Endodermal cell (in vitro differentiated cells): ENCODE data around the gene PITPNM1. TPM values are rescaled to one million over a fixed set of nuclear protein-coding genes. Genes with fewer than 3 reads are reported as not detected.
"Not testable (repeated sequence)": the region's sequence is repeated elsewhere in the genome, so short reads cannot be mapped to it uniquely, and the experiment has no call there.

Experiments used
- DNase-seq: peaks from one replicate; pipeline ENCODE4 v3.0.0-alpha.2; 2017
- H3K27ac ChIP-seq: 2 replicates; pipeline ENCODE4 v1.5.1; 2013; ENCODE audit warnings: mild to moderate bottlenecking, low read depth, low read length, moderate library complexity
- H3K27me3 ChIP-seq: 2 replicates; pipeline ENCODE4 v1.6.1; 2013; ENCODE audit warnings: mild to moderate bottlenecking, low read length, moderate library complexity; ENCODE audit not compliant: insufficient read depth, control insufficient read depth, poor library complexity, severe bottlenecking
- H3K36me3 ChIP-seq: 2 replicates; pipeline ENCODE4 v1.7.0; 2013; ENCODE audit warnings: mild to moderate bottlenecking, low read length, moderate library complexity; ENCODE audit not compliant: control insufficient read depth, insufficient read depth
- H3K4me1 ChIP-seq: one replicate; pipeline ENCODE4 v1.7.0; 2013; ENCODE audit warnings: low read length; ENCODE audit not compliant: control insufficient read depth, insufficient read depth
- H3K4me3 ChIP-seq: 2 replicates; pipeline ENCODE4 v1.5.1; 2013; ENCODE audit warnings: mild to moderate bottlenecking, low read length, moderate library complexity
- H3K9ac ChIP-seq: 2 replicates; pipeline ENCODE4 v1.6.1; 2013; ENCODE audit warnings: mild to moderate bottlenecking, low read length, moderate library complexity; ENCODE audit not compliant: poor library complexity, severe bottlenecking; ENCODE audit errors: extremely low read depth
- H3K9me3 ChIP-seq: 2 replicates; pipeline ENCODE4 v1.6.1; 2013; ENCODE audit warnings: mild to moderate bottlenecking, low read length, moderate library complexity; ENCODE audit not compliant: control insufficient read depth
- H3K27ac Mint-ChIP-seq: 2 replicates; pipeline ENCODE4 v1.8.0; 2020; ENCODE audit warnings: mixed read lengths
- H3K27me3 Mint-ChIP-seq: 2 replicates; pipeline ENCODE4 v1.8.0; 2021; ENCODE audit warnings: mild to moderate bottlenecking, mixed read lengths; ENCODE audit not compliant: insufficient read depth
- H3K36me3 Mint-ChIP-seq: 2 replicates; pipeline ENCODE4 v1.8.0; 2020; ENCODE audit warnings: low read depth, mixed read lengths
- H3K4me1 Mint-ChIP-seq: 2 replicates; pipeline ENCODE4 v1.8.0; 2020; ENCODE audit warnings: mixed read lengths
- H3K4me3 Mint-ChIP-seq: 2 replicates; pipeline ENCODE4 v1.8.0; 2020; ENCODE audit warnings: mild to moderate bottlenecking, moderate library complexity, mixed read lengths
- H3K9me3 Mint-ChIP-seq: 2 replicates; pipeline ENCODE4 v1.8.0; 2020; ENCODE audit warnings: mild to moderate bottlenecking, mixed read lengths
- WGBS, 2 experiments: methylation state at CpG; one replicate each; pipeline versions ENCODE4 v1.1.5 to v1.1.7; 2013; ENCODE audit warnings: missing lambda C conversion rate in 2 of 2, mixed read lengths in 1 of 2; ENCODE audit not compliant: insufficient coverage in 1 of 2, insufficient read length in 1 of 2; 5-methylcytosine and 5-hydroxymethylcytosine counted together
- long read RNA-seq, 4 experiments: library from polyadenylated mRNA in 2 of 4; library from RNA in 1 of 4; library from capped mRNA in 1 of 4; stranded (forward) in 3 of 4; unstranded in 1 of 4; transcript quantifications; one replicate each; pipeline ENCODE4 v2.0.0, GENCODE V29; 2020 to 2021; ENCODE audit warnings: inconsistent platforms in 1 of 4
- polyA plus RNA-seq, 2 experiments: library from polyadenylated mRNA; stranded (reverse); fragments of 50-300 nt; gene quantifications; one replicate each; pipeline ENCODE4 v1.2.3, GENCODE V29; 2013
- total RNA-seq, 2 donors: library from RNA; stranded (reverse); fragmentation: NEBNext Ultra II Directional in 1 of 2; extraction: Animal tissue kit (Norgen Biotek cat#: 25700) in 1 of 2; gene quantifications; 2 replicates in 1 of 2; 3 replicates in 1 of 2; pipeline ENCODE4 v1.2.1, GENCODE V29; 2021
- TF ChIP-seq, protein P1 (sequence below): fragments of 200-600 bp; sonication (generic); conservative IDR thresholded peaks from 2 replicates; pipeline ENCODE4 v1.5.0; 2021; ENCODE audit warnings: antibody characterized with exemption, mild to moderate bottlenecking

The PITPNM1 gene
- total RNA-seq: 100 to 1,000 TPM in 1 of 2 donors, 10 to 100 TPM in 1; 94.6 to 104 TPM
- 39.0 TPM for polyA plus RNA-seq (2013, experiment 1 of 2)
- 38.2 TPM for polyA plus RNA-seq (2013, experiment 2 of 2)
- long read RNA-seq, experiment 1, partial matches to known transcripts: 22 of 32 reads
- long read RNA-seq, experiment 1, other reads (novel, unspliced or antisense): 10 of 32 reads
- long read RNA-seq, experiment 2, full-length matches to known transcripts: 97 of 158 reads
- long read RNA-seq, experiment 2, partial matches to known transcripts: 23 of 158 reads
- long read RNA-seq, experiment 2, other reads (novel, unspliced or antisense): 38 of 158 reads
- long read RNA-seq, experiment 3, partial matches to known transcripts: 69 of 84 reads
- long read RNA-seq, experiment 3, other reads (novel, unspliced or antisense): 15 of 84 reads
- long read RNA-seq, experiment 4: 0 reads

DNA sequence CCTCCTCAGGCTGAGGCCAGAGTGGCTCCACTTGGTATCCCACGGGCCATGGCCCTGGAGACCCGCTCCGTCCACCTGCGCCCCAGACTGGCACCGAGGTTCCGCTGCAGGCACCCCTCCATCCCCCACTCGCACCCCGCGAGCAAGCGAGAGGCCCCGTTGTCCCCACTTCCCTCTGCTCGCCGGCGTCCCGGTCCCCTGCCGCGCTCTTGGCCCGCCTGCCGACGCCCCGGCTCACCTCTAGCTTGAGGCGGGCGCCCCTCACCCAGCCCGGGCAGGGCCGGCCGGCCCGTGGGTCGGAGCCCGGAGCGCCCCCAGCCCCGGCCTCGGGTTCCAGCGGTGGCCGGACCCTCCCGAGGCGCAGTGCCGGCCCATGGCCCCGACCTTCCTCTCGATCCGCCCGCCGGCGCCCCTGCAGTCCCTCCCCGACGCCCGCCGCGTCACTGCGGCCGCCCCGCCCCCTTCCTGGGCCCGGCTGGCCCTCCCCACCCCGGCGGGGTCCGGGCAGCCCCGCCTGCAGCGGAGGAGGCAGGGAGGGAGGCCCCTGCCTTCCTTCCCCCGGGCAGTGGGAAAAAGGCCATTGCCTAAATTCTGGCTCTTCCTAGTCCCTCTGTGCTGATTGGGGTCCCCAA lies at the start of gene PITPNM1:
TSS of gene PITPNM1 (minus strand) at position 414 of the 632 bp plus-strand sequence. CDS start 1,183 bp downstream, outside the sequence.
- peaks cover 35% of the 10 kb centered on the region for H3K36me3 ChIP-seq
- H3K27me3 Mint-ChIP-seq: peaks cover 7% of the 10 kb centered on the region
- peaks cover 12% of the 10 kb centered on the region for H3K4me1 ChIP-seq
- peak; percentile 89 for DNase-seq
- H3K27ac ChIP-seq: peak within 1 kb of the TSS; percentile 70
- WGBS, 2 experiments: 1% methylated on average over 18 to 58 of the region's 58 CpGs
- H3K4me3 Mint-ChIP-seq: peak within 1 kb of the TSS; percentile 85
- H3K9ac ChIP-seq: peak within 1 kb of the TSS; percentile 66
- TF ChIP-seq, protein P1, sequence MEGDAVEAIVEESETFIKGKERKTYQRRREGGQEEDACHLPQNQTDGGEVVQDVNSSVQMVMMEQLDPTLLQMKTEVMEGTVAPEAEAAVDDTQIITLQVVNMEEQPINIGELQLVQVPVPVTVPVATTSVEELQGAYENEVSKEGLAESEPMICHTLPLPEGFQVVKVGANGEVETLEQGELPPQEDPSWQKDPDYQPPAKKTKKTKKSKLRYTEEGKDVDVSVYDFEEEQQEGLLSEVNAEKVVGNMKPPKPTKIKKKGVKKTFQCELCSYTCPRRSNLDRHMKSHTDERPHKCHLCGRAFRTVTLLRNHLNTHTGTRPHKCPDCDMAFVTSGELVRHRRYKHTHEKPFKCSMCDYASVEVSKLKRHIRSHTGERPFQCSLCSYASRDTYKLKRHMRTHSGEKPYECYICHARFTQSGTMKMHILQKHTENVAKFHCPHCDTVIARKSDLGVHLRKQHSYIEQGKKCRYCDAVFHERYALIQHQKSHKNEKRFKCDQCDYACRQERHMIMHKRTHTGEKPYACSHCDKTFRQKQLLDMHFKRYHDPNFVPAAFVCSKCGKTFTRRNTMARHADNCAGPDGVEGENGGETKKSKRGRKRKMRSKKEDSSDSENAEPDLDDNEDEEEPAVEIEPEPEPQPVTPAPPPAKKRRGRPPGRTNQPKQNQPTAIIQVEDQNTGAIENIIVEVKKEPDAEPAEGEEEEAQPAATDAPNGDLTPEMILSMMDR: no peak
- H3K36me3 Mint-ChIP-seq: peaks cover 25% of the 10 kb centered on the region
- H3K27ac Mint-ChIP-seq: peak within 1 kb of the TSS; percentile 91
- peaks cover 23% of the 10 kb centered on the region for H3K4me1 Mint-ChIP-seq
- no peaks in the 10 kb centered on the region for H3K9me3 Mint-ChIP-seq
- H3K4me3 ChIP-seq: peak within 1 kb of the TSS; percentile 88
- peaks cover 1% of the 10 kb centered on the region for H3K27me3 ChIP-seq
- H3K9me3 ChIP-seq: no peaks in the 10 kb centered on the region

DNA sequence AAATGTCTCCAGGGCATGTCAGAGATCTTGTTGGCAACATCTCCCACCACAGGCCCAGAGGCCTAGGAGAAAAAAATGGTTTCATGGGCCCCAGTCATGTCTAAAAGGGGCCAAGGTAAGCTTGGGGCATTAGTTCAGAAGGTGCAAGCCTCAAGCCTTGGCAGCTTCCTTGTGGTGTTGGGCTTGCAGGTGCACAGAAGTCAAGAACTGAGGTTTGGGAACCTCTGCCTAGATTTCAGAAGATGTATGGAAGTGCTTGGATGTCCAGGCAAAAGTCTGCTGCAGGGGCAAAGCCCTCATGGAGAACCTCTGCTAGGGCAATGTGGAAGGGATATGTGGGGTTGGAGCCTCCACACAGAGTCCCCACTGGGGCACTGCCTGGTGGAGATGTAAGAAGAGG lies 46.5 kb upstream of the PITPNM1 start:
- not testable (repeated sequence) for H3K9ac ChIP-seq, H3K36me3 Mint-ChIP-seq, H3K4me3 ChIP-seq, H3K4me1 ChIP-seq, H3K27ac Mint-ChIP-seq, DNase-seq, H3K4me1 Mint-ChIP-seq, H3K36me3 ChIP-seq, H3K27me3 ChIP-seq, H3K27me3 Mint-ChIP-seq, H3K27ac ChIP-seq, H3K4me3 Mint-ChIP-seq
- H3K9me3 ChIP-seq: peaks cover 26% of the 10 kb centered on the region
- H3K9me3 Mint-ChIP-seq: peaks cover 33% of the 10 kb centered on the region

DNA sequence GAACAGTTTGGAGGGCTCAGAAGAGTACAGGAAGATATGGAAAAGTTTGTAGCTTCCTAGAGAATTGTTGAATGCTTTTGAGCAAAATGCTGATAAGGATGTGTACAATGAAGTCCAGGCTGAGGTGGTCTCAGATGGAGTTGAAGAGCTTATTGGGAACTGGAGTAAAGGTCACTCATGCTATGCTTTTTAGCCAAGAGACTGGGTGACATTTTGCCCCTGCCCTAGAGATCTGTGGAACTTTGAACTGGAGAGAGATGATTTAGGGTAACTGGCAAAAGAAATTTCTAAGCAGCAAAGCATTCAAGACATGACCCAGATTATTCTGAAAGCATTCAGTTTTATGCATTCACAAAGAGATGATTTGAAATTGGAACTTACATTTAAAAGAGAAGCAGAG lies 46.0 kb upstream of the PITPNM1 start:
- TF ChIP-seq, protein P1: no peak
- H3K36me3 ChIP-seq: no peaks in the 10 kb centered on the region
- H3K9ac ChIP-seq: no peak overlapping the region
- H3K9me3 ChIP-seq: peaks cover 26% of the 10 kb centered on the region
- Mint-ChIP-seq H3K36me3 (peaks cover 4% of the 10 kb centered on the region), H3K27ac (no peak overlapping the region), H3K4me3 (no peak overlapping the region), H3K9me3 (peaks cover 33% of the 10 kb centered on the region), H3K4me1 (no peaks in the 10 kb centered on the region), H3K27me3 (peaks cover 14% of the 10 kb centered on the region)
- no peak overlapping the region for H3K27ac ChIP-seq
- H3K4me1 ChIP-seq: no peaks in the 10 kb centered on the region
- no peak overlapping the region for H3K4me3 ChIP-seq
- H3K27me3 ChIP-seq: no peaks in the 10 kb centered on the region
- no peak for DNase-seq
